NCI-H2081 (cell line): ENCODE results near the gene RPH3AL.

ENCODE experiments used
- DNase-seq, 2 experiments: peaks; one replicate each; lab custom pipeline; 2025; lab: John Stamatoyannopoulos, UW

The RPH3AL gene

GRCh38 chr17:353213-353837 is 718 bp upstream of the RPH3AL start:
- peak in 1 of 2 experiments; percentile 50 for DNase-seq

- DNase-seq = no peak
These were observed 659 bp downstream of the RPH3AL start for GRCh38 chr17:351875-352420.

- no peak for DNase-seq
These were observed 1.2 kb downstream of the RPH3AL start for GRCh38 chr17:351449-351738.

GRCh38 chr17:350706-351448 is 1.7 kb downstream of the RPH3AL start:
- no peak for DNase-seq

GRCh38 chr17:349666-350065 is 2.9 kb downstream of the RPH3AL start:
- DNase-seq = no peak

GRCh38 chr17:348692-349425 is 3.7 kb downstream of the RPH3AL start:
- DNase-seq = peak; percentile 7 to 20

GRCh38 chr17:348012-348411 is 4.6 kb downstream of the RPH3AL start:
- no peak for DNase-seq

DNA sequence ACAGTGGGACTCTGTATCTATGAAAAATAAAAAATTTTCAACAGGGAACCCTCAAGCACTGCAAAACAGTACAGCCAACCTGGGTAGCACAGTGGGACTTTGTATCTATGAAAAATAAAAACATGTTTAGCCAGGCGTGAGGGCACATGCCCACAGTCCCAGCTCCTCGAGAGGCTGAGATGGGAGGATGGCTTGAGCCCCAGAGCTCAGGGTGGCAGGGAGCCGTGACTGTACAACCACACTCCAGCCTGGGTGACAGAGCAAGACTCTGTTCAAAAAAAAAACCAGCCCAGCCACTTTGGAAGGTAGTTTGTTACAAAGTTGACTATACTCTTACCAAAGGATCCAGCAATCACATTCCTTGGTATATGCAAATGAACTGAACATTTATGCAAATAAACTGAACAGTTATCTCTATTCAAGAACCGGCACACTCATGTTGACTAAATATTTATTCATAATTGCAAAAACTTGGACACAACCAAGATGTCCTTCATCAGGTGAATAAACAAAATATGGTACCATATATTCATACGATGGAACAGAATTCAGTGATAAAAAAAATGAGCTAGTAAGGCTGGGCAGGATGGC is 5.2 kb downstream of the RPH3AL start:
- no peak for DNase-seq

DNA sequence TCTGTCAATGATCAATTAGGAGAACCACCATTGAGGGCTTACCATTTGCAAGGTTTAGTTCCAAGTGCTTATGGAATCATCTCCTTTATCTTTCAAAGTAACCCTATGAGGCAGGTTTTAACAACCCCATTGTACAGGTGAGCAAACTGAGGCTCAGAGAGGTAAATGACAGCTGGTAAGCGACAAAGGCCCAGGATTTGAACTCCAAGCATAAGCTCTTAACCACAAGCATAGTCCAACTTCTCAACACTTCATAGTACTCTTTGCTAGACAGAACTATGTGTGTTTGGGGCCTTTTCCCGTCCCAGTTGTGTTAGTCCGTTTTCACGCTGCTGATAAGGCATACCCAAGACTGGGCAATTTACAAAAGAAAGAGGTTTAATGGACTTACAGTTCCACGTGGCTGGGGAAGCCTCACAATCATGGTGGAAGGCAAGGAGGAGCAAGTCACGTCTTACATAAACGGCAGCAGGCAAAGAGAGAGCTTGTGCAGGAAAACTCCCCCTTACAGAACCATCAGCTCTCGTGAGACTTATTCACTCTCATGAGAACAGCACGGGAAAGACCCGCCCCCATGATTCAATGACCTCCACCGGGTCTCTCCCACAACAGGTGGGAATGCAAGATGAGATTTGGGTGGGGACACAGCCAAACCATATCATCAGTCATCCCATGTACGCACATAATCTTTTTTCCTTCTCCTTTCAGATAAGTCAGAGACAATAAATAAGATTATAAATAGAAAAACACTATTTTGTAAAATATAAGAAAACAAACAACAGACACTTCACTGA is 6.4 kb downstream of the RPH3AL start:
- no peak for DNase-seq

DNA sequence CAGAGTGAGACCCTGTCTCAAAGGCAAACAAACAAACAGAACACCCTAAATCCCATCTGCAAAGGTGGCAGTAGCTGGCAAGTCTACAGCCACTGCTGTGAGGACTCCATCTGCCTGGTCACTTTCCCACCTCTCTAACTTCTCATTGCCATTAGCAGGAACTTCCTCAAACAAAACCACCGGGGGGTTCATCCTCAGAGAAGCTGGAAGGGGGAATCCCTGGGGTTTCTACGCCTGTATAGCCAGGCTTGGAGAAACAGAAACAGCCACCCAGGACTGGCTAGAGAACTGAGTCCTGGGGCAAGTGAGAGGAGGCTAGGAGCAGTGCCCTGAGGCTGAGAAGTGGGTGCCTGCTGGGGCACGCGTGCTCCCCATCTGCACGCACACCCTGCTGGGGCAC is 7.3 kb downstream of the RPH3AL start:
- DNase-seq = no peak

GRCh38 chr17:343875-344752 is 8.5 kb downstream of the RPH3AL start:
- DNase-seq = no peak

DNA sequence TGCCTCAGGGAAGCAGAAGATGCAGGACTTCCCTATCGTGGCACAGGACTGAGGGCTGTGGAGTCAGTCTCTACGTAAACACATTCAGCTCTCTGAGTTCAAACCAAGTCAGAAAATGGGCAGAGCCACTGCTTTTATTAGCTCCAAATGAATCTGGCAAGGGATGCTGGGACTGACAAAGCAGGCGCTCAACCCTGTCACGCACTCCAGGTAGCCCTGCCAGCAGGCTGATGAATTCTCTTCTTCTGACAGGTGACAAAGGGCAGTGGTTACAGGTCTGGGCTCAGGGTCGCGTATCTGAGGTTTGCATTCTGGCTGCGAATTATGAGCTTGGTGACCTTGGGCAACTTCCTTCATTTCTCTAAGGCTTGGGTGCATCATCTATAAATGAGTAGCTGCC is 9.4 kb downstream of the RPH3AL start:
- no peak for DNase-seq

DNA sequence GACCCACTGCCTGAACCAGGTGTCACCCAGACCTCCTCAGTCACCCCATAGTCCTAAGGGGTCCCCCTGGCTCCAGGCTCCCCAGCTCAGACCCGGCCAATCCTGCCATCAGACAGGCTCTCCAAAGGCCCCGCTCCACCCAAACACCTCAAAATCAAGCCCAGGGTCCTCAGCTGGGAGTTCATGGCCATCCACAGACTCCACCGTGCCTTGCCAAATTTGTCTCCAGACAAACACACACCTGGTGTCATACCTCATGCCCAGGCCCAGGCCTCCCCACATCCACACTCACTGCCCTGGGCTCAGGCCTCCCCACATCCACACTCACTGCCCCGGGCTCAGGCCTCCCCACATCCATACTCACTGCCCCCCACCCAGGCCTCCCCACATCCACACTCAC is 12.5 kb downstream of the RPH3AL start:
- DNase-seq = no peak

GRCh38 chr17:339193-340061 is 13.2 kb downstream of the RPH3AL start:
- peak; percentile 25 to 63 for DNase-seq

DNA sequence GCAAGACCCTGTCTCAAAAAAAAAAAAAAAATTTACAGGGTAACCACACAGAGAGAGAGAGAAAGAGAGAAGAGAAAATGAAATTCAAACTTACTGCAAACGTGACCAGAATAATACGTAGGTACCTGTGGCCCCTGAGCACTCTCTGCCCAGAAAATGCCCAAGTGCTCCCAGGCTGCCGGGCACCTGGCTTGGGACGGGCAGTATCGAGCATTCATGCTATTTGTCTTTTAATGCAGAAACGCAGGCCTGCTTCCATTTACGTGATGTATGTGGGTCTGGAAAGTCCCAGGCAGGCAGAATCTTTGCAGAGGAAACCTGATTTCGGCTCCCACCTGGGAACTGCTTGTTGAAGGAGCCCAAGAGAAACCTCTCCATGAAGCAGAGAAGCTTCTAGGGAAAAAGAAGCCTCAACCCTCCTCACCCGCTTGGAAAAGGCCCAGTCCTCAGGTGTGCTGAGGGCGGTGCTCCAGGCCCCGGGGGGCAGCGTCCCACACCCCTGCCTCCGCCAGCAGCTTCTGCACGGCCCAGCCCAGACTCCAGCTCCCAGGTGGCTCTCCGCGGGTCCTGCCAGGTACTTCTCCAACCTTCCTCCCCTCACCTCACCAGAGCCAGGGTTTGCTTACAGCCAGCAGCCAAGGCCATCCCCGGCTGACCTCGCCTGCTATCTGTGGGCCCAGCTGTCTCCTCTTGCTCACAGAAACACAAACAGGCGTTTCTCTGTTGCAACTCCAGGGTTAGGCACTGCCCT is 14.0 kb downstream of the RPH3AL start:
- no peak for DNase-seq

DNA sequence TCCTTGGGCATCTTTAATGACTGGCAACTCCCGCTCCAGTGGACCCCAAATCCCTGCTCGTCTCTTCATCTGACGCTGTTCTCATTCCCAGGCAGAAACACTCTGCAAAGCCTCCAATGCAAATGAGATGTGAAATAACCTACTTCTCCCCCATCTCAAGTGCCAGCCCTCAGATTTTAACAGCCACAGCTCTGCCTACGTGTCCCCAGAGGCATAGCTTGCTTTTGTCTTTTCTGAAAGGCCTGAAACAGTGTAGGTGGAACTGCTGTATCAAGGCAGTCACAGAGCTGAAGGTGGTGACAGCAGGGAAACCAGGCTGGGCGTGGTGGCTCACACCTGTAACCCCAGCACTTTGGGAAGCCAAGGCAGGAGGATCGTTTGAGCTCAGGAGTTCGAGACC is 14.7 kb downstream of the RPH3AL start:
- DNase-seq = no peak

DNA sequence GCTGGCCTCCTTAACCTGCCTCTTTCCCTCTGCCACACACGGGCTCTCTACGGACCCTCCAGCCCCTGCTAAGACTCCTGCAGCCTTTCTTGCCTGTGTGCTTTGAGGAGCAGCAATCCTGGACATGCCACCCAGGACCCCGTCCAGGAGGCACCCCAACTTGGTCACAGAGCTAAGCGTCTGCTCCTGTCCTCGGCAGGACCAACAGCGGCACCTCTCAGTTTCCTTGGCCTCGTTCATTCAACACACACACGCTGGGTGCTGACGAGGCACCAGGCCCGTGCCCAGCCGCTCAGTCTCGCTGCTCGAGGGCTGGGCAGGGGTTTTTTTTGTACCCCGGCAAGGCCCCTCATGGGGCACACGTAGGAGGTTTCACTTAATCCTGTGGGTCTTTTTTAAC is 15.2 kb downstream of the RPH3AL start:
- no peak for DNase-seq

DNA sequence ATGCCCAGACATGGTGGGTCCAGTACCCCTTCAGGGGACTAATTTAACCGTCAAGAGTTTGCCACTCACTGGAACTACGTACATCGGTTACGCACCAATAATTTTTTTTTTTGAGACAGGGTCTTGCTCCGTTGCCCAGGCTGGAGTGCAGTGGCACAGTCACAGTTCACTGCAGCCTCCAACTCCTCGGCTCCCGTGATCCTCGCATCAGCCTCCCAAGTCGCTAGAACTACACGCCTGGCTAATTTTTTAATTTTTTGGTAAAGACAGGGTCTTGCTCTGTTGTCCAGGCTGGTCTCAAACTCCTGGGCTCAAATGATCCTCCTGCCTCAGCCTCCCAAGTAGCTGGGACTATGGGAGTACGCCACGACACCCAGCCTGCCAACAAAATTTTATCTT is 15.6 kb downstream of the RPH3AL start:
- no peak for DNase-seq
